HG02623 (cell line): Measurements from ENCODE around the gene ACSS1.

Experiments used
- ATAC-seq: cut with Tn5 transposase; IDR thresholded peaks from one replicate; pipeline ENCODE4 v1.9.1; 2021; ENCODE audit warnings: moderate library complexity; ENCODE audit not compliant: unreplicated experiment

ACSS1 gene

GRCh38 chr20:25079171-25079570 lies 21.2 kb upstream of the ACSS1 start:
- ATAC-seq, result no peak

GRCh38 chr20:25078662-25079061 lies 20.7 kb upstream of the ACSS1 start:
- ATAC-seq, result no peak

- no peak for ATAC-seq
Measured at GRCh38 chr20:25077610-25078169, 19.8 kb upstream of the ACSS1 start.

GRCh38 chr20:25076731-25077609 lies 19.0 kb upstream of the ACSS1 start:
- no peak for ATAC-seq

GRCh38 chr20:25076201-25076600 lies 18.3 kb upstream of the ACSS1 start:
- no peak for ATAC-seq

GRCh38 chr20:25073544-25073943 lies 15.6 kb upstream of the ACSS1 start:
- no peak for ATAC-seq

GRCh38 chr20:25072226-25072811 lies 14.4 kb upstream of the ACSS1 start:
- ATAC-seq, result no peak

GRCh38 chr20:25071734-25072133 lies 13.8 kb upstream of the ACSS1 start:
- ATAC-seq, result no peak

GRCh38 chr20:25070821-25071473 lies 13.0 kb upstream of the ACSS1 start:
- no peak for ATAC-seq

- no peak for ATAC-seq
Measured at GRCh38 chr20:25067102-25067987, 9.4 kb upstream of the ACSS1 start.

- ATAC-seq, result no peak
Measured at GRCh38 chr20:25066386-25066785, 8.4 kb upstream of the ACSS1 start.

- ATAC-seq, result peak; percentile 65
Measured at GRCh38 chr20:25065625-25066338, 7.8 kb upstream of the ACSS1 start.

GRCh38 chr20:25065072-25065624 lies 7.2 kb upstream of the ACSS1 start:
- no peak for ATAC-seq

- ATAC-seq, result no peak
Measured at GRCh38 chr20:25064561-25065071, 6.7 kb upstream of the ACSS1 start.

GRCh38 chr20:25063981-25064380 lies 6.0 kb upstream of the ACSS1 start:
- ATAC-seq, result no peak

- no peak for ATAC-seq
Measured at GRCh38 chr20:25063546-25063945, 5.6 kb upstream of the ACSS1 start.

GRCh38 chr20:25062841-25063240 lies 4.9 kb upstream of the ACSS1 start:
- ATAC-seq, result no peak

- ATAC-seq, result no peak
Measured at GRCh38 chr20:25061821-25062530, 4.0 kb upstream of the ACSS1 start.
